SKM-1 treated with dmso at 0.1 percent for 144 hours (cell line): ENCODE data around the gene FSTL4.

Source experiments
- DNase-seq: peaks from one replicate; lab custom pipeline; 2025; ENCODE audit not compliant: unreplicated experiment; lab: John Stamatoyannopoulos, UW

Gene FSTL4

DNA sequence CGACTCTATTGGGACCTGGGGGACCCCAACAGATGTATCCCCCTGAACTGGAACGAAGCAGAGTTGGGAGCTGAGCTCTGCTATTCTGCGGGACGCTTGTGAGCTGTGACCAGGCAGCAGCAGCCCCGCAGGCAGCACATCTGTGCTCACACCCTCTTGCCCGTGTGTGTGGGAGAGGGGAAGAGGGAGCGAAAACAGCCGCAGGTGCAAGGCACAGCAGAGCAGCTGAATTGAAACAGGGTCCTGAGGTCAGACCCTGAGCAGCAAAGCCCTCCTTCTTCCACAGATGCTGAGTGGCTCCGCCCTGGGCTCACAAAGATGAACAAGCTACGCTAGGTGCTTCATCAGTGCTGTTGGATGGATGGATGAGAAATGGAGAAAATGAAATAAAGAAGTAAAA, 361.8 kb downstream of the FSTL4 start:
- DNase-seq = no peak

GRCh38 chr5:133249593-133249992, 362.7 kb downstream of the FSTL4 start:
- DNase-seq = no peak

- no peak for DNase-seq
Observed at GRCh38 chr5:133247881-133248624, 364.3 kb downstream of the FSTL4 start.

DNA sequence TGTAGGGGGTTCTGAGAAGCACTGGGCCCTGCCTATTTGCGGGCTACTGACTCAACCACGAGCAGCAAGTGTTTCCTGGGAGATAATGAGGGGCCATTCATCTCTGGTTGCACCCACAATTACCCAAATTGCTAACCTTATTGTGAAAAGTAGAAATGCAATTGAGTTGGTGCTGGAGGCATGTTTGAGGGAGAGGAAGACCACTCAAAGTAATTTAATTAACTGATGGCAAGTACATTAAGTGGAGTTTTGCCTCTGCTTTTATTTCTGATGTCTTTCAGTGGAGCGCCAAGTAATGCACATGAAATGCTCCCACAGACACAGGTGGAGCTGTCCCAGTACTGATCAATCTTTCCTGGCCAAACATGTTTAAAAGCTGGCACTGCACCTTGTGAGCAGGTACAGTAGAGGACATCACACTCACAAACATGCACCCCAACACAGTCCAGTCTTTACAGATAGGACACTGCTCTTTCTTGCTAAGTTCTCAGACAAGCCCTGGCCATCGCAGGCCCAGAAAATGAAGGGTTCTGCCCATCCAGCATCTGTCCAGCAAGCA, 365.1 kb downstream of the FSTL4 start:
- DNase-seq = no peak

GRCh38 chr5:133246376-133247150, 365.8 kb downstream of the FSTL4 start:
- no peak for DNase-seq

- DNase-seq = no peak
Observed at GRCh38 chr5:133246053-133246370, 366.3 kb downstream of the FSTL4 start.

DNA sequence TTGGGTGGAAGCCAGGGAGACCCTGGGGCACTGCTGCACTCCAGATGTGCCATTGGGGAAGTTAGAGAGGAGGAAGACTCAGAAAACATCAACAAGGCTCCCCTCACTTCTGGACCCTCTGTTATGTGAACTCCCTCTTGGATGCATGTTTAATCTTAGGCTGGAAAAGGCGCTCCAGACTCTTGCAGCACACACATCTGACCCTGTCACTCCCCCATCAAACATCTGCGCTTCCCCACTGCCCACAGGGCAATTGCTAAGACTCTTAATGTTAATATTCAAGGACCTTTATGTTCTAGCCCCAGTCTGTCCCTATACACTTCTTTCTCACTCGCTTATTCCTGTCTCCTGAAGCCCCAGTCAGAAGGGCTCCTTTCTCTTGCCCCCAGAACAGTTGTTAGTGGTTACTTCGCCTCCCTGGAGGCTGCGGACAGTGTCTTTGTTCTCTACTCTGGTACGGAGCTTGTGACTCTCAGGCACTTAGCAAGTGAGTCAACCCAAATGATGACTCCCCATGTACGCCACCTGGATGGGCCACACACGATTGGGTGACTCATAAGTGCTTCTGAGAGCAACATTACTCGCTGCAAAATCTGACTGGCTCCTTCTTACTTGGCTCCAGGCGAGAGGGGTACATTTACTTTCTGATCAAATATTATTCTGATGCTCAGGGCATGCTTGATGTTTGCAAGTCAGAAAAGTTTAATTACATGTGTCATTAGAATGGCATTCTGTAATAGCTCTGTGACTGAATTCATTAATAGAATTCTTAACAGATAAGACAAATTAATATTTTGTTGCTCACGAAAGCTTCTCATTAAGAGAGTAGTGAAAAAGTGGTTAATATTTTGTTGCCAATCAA, 366.9 kb downstream of the FSTL4 start:
- no peak for DNase-seq

GRCh38 chr5:133244242-133244641, 368.1 kb downstream of the FSTL4 start:
- no peak for DNase-seq

GRCh38 chr5:133243196-133243595, 369.1 kb downstream of the FSTL4 start:
- DNase-seq = no peak

GRCh38 chr5:133242221-133242835, 370.0 kb downstream of the FSTL4 start:
- no peak for DNase-seq

DNA sequence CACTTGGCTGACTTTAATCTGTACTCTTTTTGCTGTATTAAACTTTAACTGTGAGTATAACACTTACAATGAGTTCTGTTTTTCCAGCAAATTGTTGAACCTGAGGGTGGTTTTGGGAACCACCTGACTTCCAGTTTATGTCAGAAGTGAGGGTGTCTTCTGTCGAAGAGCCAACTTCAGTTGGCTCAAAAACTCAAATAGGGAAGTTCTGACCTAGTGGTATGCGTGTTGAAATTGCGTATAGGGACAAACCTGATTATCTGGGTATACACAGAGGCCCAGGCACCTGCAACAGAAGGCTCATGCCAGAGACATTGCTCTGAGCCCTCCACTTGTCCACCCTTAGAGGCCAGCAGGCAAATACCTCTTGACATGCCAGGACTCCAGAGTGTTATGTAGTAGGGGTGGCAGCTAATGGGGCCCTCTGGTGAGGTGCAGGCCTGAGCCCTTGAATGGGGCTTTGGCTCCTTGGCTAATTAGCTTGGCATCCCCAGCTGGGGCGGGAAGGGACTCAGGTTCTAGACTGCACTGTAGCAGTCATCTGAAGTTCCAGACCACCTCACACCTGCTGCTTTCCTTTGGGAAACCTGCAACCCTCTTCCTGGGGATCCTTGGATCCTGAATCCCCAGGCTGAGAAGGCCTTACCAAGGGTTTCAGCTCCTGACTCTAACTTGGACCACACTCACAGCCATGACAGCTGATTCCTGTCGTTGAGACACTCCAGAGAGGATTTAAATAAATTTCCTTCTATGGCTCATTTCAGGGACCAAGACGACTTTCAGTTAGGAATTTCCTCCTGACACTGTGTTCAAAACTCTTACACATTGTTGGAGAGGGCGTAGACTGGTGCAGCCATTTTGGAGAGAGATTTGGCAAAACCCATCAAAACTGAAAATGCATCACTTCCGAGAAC, 370.9 kb downstream of the FSTL4 start:
- DNase-seq = peak; percentile 81

- DNase-seq = peak; percentile 85
Observed at GRCh38 chr5:133240425-133241091, 371.8 kb downstream of the FSTL4 start.

DNA sequence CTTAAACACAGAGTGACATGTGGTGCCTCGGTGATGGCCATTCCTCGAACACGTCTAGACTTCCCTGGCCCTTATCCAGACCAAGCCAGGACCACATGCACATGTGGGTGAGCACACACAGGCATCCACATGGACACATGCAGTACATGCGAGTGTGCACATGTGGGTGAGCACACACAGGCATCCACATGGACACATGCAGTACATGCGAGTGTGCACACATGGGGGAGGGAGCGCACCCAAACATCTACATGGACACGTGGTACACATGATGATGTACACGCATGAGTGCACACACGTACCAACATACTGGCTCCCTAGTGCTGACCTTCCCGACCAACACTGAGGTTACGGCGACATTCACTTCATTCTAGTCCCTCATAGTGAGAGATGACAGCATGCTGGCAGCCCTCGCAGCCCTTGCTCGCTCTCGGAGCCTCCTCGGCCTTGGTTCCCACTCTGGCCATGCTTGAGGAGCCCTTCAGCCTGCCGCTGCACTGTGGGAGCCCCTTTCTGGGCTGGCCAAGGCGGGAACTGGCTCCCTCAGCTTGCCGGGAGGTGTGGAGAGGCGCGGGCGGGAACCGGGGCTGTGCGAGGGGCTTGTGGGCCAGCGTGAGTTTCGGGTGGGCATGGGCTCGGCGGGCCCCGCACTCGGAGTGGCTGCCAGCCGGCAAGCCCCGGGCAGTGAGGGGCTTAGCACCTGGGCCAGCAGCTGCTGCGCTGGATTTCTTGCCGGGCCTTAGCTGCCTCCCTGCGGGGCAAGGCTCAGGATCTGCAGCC, 373.7 kb downstream of the FSTL4 start:
- DNase-seq = no peak

- no peak for DNase-seq
Observed at GRCh38 chr5:133236976-133237375, 375.4 kb downstream of the FSTL4 start.

GRCh38 chr5:133236541-133236951, 375.8 kb downstream of the FSTL4 start:
- DNase-seq = no peak

DNA sequence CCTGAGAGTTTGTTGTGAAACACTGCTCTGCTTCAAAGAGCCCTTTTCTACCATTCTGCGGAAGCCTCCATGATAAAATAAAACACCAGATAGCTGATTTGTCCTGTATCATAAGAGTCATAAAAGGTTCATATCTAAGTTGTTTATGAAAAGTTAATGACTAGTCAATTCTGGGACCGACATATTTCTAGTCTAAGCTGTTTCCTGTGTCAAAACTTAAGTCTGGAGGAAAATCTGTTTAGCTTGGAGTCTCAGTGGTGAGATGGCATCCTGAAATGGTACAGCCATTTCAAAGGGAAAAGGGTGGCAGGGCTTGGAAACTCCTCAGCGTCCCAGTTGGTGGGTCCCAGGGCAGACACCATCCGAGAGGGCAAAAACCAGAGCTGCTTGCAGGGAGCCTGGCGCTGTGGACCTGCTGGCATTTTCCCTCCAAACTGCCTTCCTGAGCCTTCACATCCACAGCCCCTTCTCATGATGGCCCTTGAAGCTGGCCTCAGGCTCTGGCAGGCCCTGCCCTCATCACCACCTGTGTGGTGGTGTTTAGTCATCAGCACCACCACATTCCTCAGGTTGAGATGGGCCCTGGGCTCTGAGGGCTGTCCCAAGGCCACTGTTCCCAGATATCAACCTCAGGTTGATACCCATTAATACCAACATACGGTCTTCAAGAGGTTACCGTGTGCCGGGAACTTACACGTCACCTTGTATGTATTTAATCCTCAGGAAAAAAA, 376.5 kb downstream of the FSTL4 start:
- no peak for DNase-seq

DNA sequence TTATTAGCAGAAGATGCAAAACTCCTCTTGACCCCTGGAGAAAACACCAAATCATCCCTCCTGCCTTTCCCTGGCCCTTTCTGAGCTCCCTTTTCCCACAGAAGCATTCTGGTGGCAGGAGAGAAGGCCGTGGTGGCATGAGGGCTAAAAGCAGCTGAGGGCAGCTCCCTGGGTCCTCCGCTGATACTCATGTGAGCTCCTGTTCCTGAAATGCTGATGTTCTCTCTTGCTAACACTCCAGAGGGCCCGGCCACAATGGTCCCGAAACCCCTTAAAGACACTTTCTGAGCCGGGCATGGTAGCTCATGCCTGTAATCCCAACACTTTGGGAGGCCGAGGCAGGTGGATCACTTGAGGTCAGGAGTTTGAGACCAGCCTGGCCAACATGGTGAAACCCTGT, 377.4 kb downstream of the FSTL4 start:
- DNase-seq = no peak

DNA sequence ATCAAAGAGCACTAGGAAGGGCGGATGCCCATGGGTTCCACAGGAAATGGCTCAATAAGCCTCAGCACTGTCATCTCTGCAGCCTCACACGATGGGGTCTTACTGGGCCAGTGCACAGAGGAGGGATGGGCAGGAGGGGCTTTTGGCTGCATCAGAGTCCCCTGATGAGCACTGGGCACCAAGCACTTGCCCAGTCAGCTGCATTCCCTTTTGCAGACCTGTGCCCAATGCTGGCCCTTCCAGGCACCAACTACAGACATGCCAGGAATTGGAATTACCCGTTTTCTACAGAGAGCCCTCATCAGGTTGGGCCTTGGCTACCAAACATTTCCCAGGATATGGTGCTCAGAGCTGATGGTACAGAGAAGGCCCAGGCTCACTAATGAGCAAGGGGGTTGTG, 378.1 kb downstream of the FSTL4 start:
- no peak for DNase-seq
